Activated CD8-positive, alpha-beta memory T cell treated with anti-CD3 and anti-CD28 coated beads, Interleukin-2, amount 50 U/mL, for 24 hours (primary cell): Measurements from ENCODE around the gene POU2F3.

Experiments
- DNase-seq: peaks from one replicate; pipeline ENCODE4 v3.0.0-alpha.2; 2020; ENCODE audit errors: extremely low read depth

The POU2F3 gene

GRCh38 chr11:120210626-120211521 lies 29.1 kb upstream of the POU2F3 start, which contains the start of gene OAF:
Gene OAF (plus strand): TSS chr11:120211032. CDS start chr11:120211280, 248 bp downstream.
- peak; percentile 12 for DNase-seq

GRCh38 chr11:120211522-120212258 lies 28.2 kb upstream of the POU2F3 start:
- DNase-seq, result no peak

GRCh38 chr11:120212259-120212878 lies 27.6 kb upstream of the POU2F3 start:
- DNase-seq, result no peak

- DNase-seq, result no peak
Measured at GRCh38 chr11:120212926-120213325, 27.0 kb upstream of the POU2F3 start.

GRCh38 chr11:120214581-120214980 lies 25.4 kb upstream of the POU2F3 start:
- no peak for DNase-seq

GRCh38 chr11:120215634-120216033 lies 24.3 kb upstream of the POU2F3 start:
- DNase-seq, result no peak

- no peak for DNase-seq
Measured at GRCh38 chr11:120216426-120217102, 23.4 kb upstream of the POU2F3 start.

GRCh38 chr11:120217526-120217925 lies 22.4 kb upstream of the POU2F3 start:
- no peak for DNase-seq

- no peak for DNase-seq
Measured at GRCh38 chr11:120217941-120218694, 21.8 kb upstream of the POU2F3 start.

GRCh38 chr11:120218695-120219033 lies 21.3 kb upstream of the POU2F3 start:
- DNase-seq, result no peak

GRCh38 chr11:120219232-120219937 lies 20.6 kb upstream of the POU2F3 start:
- no peak for DNase-seq

GRCh38 chr11:120219938-120220746 lies 19.8 kb upstream of the POU2F3 start:
- DNase-seq, result no peak

- no peak for DNase-seq
Measured at GRCh38 chr11:120220747-120221037, 19.2 kb upstream of the POU2F3 start.

GRCh38 chr11:120221115-120221752 lies 18.7 kb upstream of the POU2F3 start:
- no peak for DNase-seq

GRCh38 chr11:120222916-120223315 lies 17.0 kb upstream of the POU2F3 start:
- DNase-seq, result no peak

- no peak for DNase-seq
Measured at GRCh38 chr11:120223793-120224192, 16.1 kb upstream of the POU2F3 start.

GRCh38 chr11:120224361-120224760 lies 15.6 kb upstream of the POU2F3 start:
- no peak for DNase-seq

- no peak for DNase-seq
Measured at GRCh38 chr11:120224972-120225909, 14.7 kb upstream of the POU2F3 start.
